Liver (tissue), 3 donors: ENCODE data around the gene COLEC11.
"Not testable (repeated sequence)": the region's sequence is repeated elsewhere in the genome, so short reads cannot be mapped to it uniquely, and the experiment has no call there.

Source experiments
- EGR1 ChIP-seq, 2 donors: IDR thresholded peaks; 2 replicates each; pipeline ENCODE4 v1.6.1; 2016 to 2018; ENCODE audit warnings: antibody characterized with exemption in 2 of 2, low read depth in 2 of 2
- RAD21 ChIP-seq, 2 donors: IDR thresholded peaks; 2 replicates each; pipeline ENCODE4 v1.6.1; 2016; ENCODE audit warnings: antibody characterized with exemption in 2 of 2, mild to moderate bottlenecking in 2 of 2
- TAF1 ChIP-seq: conservative IDR thresholded peaks from 2 replicates; pipeline ENCODE4 v1.6.1; 2016; ENCODE audit warnings: antibody characterized with exemption, mild to moderate bottlenecking
- TF ChIP-seq, protein P1 (sequence below): fragments of 150-350 bp; IDR thresholded peaks from 2 replicates; pipeline ENCODE4 v1.5.1; 2017; ENCODE audit warnings: improper control_type of control experiment, low read depth, low read length; ENCODE audit not compliant: missing input control
- donor health status: healthy.
- donor health status: healthy.

DNA sequence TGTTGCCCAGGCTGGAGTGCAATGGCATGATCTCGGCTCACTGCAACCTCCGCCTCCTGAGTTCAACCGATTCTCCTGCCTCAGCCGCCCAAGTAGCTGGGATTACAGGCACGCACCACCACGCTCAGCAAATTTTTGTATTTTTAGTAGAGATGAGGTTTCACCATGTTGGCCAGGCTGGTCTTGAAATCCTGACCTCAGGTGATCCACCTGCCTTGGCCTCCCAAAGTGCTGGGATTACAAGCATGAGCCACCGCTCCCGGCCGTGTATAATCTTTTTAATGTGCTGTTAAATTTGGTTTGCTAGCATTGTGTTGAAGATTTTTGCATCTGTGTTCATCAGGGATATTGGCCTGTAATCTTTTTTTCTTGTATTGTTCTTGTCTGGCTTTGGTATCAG is 24.7 kb downstream of the COLEC11 start:
- TF ChIP-seq, protein P1, sequence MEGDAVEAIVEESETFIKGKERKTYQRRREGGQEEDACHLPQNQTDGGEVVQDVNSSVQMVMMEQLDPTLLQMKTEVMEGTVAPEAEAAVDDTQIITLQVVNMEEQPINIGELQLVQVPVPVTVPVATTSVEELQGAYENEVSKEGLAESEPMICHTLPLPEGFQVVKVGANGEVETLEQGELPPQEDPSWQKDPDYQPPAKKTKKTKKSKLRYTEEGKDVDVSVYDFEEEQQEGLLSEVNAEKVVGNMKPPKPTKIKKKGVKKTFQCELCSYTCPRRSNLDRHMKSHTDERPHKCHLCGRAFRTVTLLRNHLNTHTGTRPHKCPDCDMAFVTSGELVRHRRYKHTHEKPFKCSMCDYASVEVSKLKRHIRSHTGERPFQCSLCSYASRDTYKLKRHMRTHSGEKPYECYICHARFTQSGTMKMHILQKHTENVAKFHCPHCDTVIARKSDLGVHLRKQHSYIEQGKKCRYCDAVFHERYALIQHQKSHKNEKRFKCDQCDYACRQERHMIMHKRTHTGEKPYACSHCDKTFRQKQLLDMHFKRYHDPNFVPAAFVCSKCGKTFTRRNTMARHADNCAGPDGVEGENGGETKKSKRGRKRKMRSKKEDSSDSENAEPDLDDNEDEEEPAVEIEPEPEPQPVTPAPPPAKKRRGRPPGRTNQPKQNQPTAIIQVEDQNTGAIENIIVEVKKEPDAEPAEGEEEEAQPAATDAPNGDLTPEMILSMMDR: not testable (repeated sequence)
- TF ChIP-seq RAD21 (IDR thresholded peaks at IDR 0.05); EGR1 (IDR thresholded peaks at IDR 0.05; ENCODE audit: low read depth in 2 of 2); TAF1: not testable (repeated sequence)
